HG02970 (cell line): ENCODE measurements around the gene TOMM40.
"Not testable (repeated sequence)": the region's sequence is repeated elsewhere in the genome, so short reads cannot be mapped to it uniquely, and the experiment has no call there.

Experiments
- ATAC-seq: cut with Tn5 transposase; IDR thresholded peaks from one replicate; pipeline ENCODE4 v1.9.1; 2021; ENCODE audit warnings: mild to moderate bottlenecking, moderate library complexity, moderate number of reproducible peaks; ENCODE audit not compliant: unreplicated experiment, low FRiP score

TOMM40 gene

DNA sequence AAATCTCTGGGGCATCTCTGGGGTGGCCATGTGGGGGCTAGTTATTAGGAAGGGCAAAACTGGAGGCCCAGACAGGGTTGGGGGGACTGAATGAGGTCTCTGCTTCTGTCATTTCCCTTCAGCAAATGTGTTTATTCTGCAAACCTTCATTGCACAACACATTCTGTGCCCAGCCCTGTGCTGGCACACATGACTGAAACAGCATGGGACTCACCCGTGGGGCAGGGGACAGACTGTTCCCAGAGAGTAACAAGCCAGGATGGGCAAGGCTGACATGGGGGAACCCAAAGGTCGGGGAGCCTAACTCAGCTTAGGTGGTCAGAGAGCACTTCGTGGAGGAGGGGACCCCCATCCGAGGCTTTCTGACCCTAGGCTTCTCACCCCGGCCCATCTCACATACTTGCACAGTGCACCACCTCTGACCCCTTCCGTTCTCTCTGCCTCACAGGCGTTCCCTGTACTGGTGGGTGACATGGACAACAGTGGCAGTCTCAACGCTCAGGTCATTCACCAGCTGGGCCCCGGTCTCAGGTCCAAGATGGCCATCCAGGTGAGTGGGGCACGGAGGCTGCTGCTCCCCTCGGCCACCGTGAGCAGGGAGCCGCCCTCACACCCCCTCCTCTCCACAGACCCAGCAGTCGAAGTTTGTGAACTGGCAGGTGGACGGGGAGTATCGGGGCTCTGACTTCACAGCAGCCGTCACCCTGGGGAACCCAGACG is 2.4 kb downstream of the TOMM40 start:
- no peak for ATAC-seq

GRCh38 chr19:44894052-44894400 is 3.0 kb downstream of the TOMM40 start:
- no peak for ATAC-seq

GRCh38 chr19:44894946-44895345 is 3.9 kb downstream of the TOMM40 start:
- ATAC-seq = no peak

GRCh38 chr19:44897835-44898234 is 6.8 kb downstream of the TOMM40 start:
- no peak for ATAC-seq

DNA sequence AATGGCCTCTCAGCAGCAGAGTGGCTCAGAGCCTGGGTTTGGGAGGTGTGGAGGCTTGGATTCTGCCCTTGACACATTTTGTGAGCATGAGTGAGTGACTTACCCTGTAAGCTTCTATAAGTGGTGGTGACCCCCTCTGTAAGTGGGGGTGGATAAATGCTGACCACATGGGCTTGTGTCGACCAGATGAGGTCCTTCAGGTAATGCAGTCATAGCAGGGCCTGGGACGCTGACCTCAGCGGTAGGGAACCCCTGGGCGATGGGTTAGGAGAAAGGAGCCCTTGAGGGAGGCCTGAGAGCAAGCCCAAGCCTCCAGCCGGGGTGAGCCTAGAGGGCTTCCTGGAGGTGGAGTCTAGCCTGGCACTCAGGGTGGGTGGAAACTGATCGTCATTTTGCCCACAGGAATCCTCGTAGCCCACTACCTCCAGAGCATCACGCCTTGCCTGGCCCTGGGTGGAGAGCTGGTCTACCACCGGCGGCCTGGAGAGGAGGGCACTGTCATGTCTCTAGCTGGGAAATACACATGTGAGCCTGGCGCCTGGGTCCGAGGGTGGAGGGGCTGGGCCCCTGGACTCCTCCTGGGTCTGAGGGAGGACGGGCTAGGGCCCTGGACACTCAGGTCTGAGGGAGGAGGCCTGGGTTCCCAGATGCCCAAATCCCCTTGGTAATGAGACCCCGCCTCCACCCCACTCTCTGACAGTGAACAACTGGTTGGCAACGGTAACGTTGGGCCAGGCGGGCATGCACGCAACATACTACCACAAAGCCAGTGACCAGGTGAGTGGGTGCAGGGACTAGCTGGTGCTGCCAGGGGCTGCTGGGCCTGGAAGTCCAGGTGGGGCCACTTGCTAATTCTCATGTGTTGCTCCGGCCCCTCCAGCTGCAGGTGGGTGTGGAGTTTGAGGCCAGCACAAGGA is 9.5 kb downstream of the TOMM40 start:
- no peak for ATAC-seq

- no peak for ATAC-seq
Observed at GRCh38 chr19:44903216-44903601, 12.2 kb downstream of the TOMM40 start.

DNA sequence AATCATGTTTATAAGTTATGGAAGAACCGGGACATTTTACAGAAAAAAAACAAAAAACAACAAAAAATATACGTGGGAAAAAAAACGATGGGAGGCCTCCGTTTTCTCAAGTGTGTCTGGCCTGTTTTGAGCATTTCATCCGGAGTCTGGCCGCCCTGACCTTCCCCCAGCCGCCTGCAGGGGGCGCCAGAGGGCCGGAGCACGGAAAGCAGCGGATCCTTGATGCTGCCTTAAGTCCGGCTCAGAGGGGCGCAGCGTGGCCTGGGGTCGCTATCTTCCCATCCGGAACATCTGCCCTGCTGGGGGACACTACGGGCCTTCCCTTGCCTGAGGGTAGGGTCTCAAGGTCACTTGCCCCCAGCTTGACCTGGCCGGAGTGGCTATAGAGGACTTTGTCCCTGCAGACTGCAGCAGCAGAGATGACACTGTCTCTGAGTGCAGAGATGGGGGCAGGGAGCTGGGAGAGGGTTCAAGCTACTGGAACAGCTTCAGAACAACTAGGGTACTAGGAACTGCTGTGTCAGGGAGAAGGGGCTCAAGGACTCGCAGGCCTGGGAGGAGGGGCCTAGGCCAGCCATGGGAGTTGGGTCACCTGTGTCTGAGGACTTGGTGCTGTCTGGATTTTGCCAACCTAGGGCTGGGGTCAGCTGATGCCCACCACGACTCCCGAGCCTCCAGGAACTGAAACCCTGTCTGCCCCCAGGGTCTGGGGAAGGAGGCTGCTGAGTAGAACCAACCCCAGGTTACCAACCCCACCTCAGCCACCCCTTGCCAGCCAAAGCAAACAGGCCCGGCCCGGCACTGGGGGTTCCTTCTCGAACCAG is 12.8 kb downstream of the TOMM40 start:
- no peak for ATAC-seq

GRCh38 chr19:44904426-44904994 is 13.5 kb downstream of the TOMM40 start:
- ATAC-seq = no peak

- no peak for ATAC-seq
Observed at GRCh38 chr19:44905437-44906160, 14.5 kb downstream of the TOMM40 start, which contains the start of gene APOE. Gene APOE (plus strand): TSS chr19:44905796. CDS start chr19:44906625, 829 bp downstream.

- no peak for ATAC-seq
Observed at GRCh38 chr19:44907613-44908012, 16.6 kb downstream of the TOMM40 start.

DNA sequence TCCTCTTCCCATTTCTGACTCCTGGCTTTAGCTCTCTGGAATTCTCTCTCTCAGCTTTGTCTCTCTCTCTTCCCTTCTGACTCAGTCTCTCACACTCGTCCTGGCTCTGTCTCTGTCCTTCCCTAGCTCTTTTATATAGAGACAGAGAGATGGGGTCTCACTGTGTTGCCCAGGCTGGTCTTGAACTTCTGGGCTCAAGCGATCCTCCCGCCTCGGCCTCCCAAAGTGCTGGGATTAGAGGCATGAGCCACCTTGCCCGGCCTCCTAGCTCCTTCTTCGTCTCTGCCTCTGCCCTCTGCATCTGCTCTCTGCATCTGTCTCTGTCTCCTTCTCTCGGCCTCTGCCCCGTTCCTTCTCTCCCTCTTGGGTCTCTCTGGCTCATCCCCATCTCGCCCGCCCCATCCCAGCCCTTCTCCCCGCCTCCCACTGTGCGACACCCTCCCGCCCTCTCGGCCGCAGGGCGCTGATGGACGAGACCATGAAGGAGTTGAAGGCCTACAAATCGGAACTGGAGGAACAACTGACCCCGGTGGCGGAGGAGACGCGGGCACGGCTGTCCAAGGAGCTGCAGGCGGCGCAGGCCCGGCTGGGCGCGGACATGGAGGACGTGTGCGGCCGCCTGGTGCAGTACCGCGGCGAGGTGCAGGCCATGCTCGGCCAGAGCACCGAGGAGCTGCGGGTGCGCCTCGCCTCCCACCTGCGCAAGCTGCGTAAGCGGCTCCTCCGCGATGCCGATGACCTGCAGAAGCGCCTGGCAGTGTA is 17.2 kb downstream of the TOMM40 start:
- no peak for ATAC-seq

DNA sequence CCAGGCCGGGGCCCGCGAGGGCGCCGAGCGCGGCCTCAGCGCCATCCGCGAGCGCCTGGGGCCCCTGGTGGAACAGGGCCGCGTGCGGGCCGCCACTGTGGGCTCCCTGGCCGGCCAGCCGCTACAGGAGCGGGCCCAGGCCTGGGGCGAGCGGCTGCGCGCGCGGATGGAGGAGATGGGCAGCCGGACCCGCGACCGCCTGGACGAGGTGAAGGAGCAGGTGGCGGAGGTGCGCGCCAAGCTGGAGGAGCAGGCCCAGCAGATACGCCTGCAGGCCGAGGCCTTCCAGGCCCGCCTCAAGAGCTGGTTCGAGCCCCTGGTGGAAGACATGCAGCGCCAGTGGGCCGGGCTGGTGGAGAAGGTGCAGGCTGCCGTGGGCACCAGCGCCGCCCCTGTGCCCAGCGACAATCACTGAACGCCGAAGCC is 17.8 kb downstream of the TOMM40 start:
- no peak for ATAC-seq

GRCh38 chr19:44909775-44910174 is 18.7 kb downstream of the TOMM40 start:
- no peak for ATAC-seq

DNA sequence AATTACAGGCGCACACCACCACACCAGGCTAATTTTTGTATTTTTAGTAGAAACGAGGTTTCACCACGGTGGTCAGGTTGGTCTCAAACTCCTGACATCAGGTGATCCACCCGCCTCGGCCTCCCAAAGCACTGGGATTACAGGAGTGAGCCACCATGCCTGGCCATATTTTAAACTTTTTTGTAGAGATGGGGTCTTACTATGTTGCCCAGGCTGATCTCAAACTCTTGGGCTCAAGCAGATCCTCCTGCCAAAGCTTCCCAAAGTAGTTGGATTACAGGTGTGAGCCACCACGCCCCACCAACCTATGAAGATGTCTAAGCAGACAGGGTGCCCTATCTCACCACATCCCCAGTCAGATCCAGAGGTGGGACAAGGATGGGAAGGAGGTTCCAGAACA is 20.8 kb downstream of the TOMM40 start:
- not testable (repeated sequence) for ATAC-seq

DNA sequence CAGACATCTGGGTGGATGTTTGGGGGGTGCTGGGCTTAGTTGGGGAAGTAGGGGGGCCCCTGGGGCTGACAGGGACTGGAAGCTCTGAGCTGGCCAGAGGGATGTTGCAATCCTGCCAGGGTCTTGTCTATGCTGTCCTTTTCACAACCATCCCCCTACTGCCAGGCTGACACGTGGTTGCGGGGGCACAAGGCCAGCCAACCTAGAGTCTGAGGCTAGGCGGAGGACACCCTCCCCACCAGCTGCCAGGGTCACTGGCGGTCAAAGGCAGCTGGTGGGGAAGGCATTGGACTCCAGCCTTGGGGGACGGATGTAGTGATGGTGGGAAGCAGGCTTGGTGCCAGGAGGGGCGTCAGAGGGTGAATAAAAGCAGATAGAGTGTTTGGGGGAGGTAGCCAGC is 21.8 kb downstream of the TOMM40 start:
- ATAC-seq = no peak

DNA sequence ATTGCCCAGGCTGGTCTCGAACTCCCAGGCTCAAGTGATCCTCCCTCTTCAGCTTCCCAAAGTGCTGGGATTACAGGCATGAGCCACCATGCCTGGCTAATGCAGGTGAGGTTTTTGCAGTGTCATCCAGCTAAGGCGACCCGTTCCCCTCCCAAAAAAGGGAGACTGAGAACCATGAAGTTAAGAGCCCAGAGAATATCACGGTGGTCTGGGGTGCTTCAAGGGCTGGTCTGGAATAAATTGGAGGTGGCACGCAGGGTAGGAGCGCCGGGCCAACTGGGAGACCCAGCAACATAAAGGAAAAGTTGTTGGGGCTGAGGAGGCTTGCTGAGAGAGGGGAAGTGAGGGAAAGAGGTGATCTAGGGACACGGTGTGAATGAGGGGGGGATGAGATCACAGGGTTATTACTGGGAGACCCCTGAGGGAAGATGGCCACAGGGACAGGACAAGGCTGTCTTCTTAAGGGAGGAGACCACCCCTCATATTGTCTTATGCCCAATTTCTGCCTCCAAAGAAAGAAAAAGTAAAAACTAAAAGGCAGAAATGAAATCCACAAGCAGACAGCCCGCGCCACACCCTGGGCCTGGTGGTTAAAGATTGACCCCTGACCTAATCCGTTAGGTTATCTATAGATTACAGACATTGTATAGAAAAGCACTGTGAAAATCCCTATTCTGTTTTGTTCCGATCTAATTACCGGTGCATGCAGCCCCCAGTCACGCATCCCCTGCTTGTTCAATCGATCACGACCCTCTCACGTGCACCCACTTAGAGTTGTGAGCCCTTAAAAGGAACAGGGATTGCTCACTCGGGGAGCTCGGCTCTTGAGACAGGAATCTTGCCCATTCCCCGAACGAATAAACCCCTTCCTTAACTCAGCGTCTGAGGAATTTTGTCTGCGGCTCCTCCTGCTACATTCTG is 22.7 kb downstream of the TOMM40 start:
- not testable (repeated sequence) for ATAC-seq

GRCh38 chr19:44914433-44915206 is 23.6 kb downstream of the TOMM40 start, which contains the start of gene APOC1:
Gene APOC1 (plus strand): TSS chr19:44914608. CDS start chr19:44914892, 284 bp downstream.
- peak; percentile 81 for ATAC-seq
